Panc1 (cell line): ENCODE data around the gene TAOK3. TPM values are rescaled to one million over a fixed set of nuclear protein-coding genes. Genes with fewer than 3 reads are reported as not detected.

Experiments used
- ATAC-seq: fragments of 200-7000 bp; cut with Tn5 transposase; 2 replicates; pipeline ENCODE4 v1.9.1; 2020; ENCODE audit warnings: mild to moderate bottlenecking, moderate library complexity
- BruUV-seq: library from RNA; stranded (reverse); fragments of 400-500 nt; replicated peaks from 2 replicates; lab custom pipeline; 2021; lab: Mats Ljungman, UMichigan
- CTCF ChIA-PET: fragments of 300-600 bp; sonication (Branson Sonifier 250); formaldehyde crosslinking; loops from one replicate; lab custom pipeline; 2022; ENCODE audit warnings: antibody characterized with exemption; lab: Charles Lee
- POLR2A ChIA-PET: fragments of 300-600 bp; sonication (Branson Sonifier 250); formaldehyde crosslinking; loops from one replicate; lab custom pipeline; 2022; ENCODE audit warnings: antibody characterized with exemption; lab: Charles Lee
- DNase-seq: peaks from one replicate; pipeline ENCODE4 v3.0.0-alpha.2; 2010; ENCODE audit warnings: low read depth, low spot score
- H3K27ac ChIP-seq: 2 replicates; pipeline ENCODE4 v1.5.1; 2011; ENCODE audit warnings: mild to moderate bottlenecking, low read length, inconsistent platforms
- H3K27me3 ChIP-seq: fragments of 200-500 bp; sonication (Bioruptor generic); 2 replicates; pipeline ENCODE4 v1.6.0; 2014; ENCODE audit warnings: low read length, inconsistent platforms; ENCODE audit not compliant: control insufficient read depth, insufficient read depth
- H3K36me3 ChIP-seq: fragments of 200-500 bp; sonication (Bioruptor generic); 2 replicates; pipeline ENCODE4 v1.5.1; 2014; ENCODE audit warnings: inconsistent platforms, mild to moderate bottlenecking, low read length, moderate library complexity; ENCODE audit not compliant: control insufficient read depth, insufficient read depth
- H3K4me1 ChIP-seq: 2 replicates; pipeline ENCODE4 v1.5.1; 2011; ENCODE audit warnings: inconsistent platforms, mild to moderate bottlenecking, low read length, moderate library complexity; ENCODE audit not compliant: control insufficient read depth, insufficient read depth
- H3K4me3 ChIP-seq, 2 experiments: 2 replicates each; pipeline ENCODE4 v1.5.1; 2011 to 2012; ENCODE audit warnings: low read depth in 2 of 2, low read length in 2 of 2, mild to moderate bottlenecking in 2 of 2, inconsistent platforms in 1 of 2, moderate library complexity in 1 of 2
- H3K9me3 ChIP-seq: fragments of 200-500 bp; sonication (Bioruptor generic); 2 replicates; pipeline ENCODE4 v1.5.1; 2014; ENCODE audit warnings: low read depth, mild to moderate bottlenecking, inconsistent platforms, low read length, moderate library complexity; ENCODE audit not compliant: control insufficient read depth, insufficient read depth
- CTCF ChIP-seq: fragments of 450-650 bp; IDR thresholded peaks from 2 replicates; pipeline ENCODE4 v1.5.1; 2017; ENCODE audit warnings: mild to moderate bottlenecking
- POLR2AphosphoS5 ChIP-seq: IDR thresholded peaks from 2 replicates; pipeline ENCODE4 v1.6.1; 2012; ENCODE audit warnings: mild to moderate bottlenecking, low read depth, low read length, moderate library complexity
- REST ChIP-seq, 2 experiments: IDR thresholded peaks; 2 replicates each; pipeline ENCODE4 v1.6.1; 2011 to 2012; ENCODE audit warnings: low read depth in 2 of 2, control low read depth in 1 of 2, low read length in 1 of 2, mild to moderate bottlenecking in 1 of 2, moderate library complexity in 1 of 2; ENCODE audit not compliant: insufficient read depth in 1 of 2
- SIN3A ChIP-seq: IDR thresholded peaks from 2 replicates; pipeline ENCODE4 v1.6.1; 2012; ENCODE audit warnings: low read depth, mild to moderate bottlenecking, low read length, moderate library complexity, borderline replicate concordance; ENCODE audit not compliant: insufficient read depth
- TCF7L2 ChIP-seq: IDR thresholded peaks from 2 replicates; pipeline ENCODE4 v1.6.1; 2011; ENCODE audit warnings: mild to moderate bottlenecking, low read depth, low read length, inconsistent platforms
- in situ Hi-C: cut with HindIII; loops from 2 replicates; pipeline ENCODE4 v1.10.0; 2016; ENCODE audit warnings: low sequenced_read_pairs, low pct_unique_long_range_greater_than_20kb
- intact Hi-C: fragments of 100-400 bp; cut with micrococcal nuclease; formaldehyde crosslinking; loops from one replicate; pipeline ENCODE4 v1.10.0; 2022; ENCODE audit not compliant: unreplicated experiment
- total RNA-seq: library from RNA; stranded (reverse); gene quantifications from one replicate; pipeline ENCODE4 v1.2.1, GENCODE V29; 2021; ENCODE audit not compliant: unreplicated experiment

TAOK3 gene
- total RNA-seq, 1 experiment from 2014 or later: 30.5 TPM

DNA sequence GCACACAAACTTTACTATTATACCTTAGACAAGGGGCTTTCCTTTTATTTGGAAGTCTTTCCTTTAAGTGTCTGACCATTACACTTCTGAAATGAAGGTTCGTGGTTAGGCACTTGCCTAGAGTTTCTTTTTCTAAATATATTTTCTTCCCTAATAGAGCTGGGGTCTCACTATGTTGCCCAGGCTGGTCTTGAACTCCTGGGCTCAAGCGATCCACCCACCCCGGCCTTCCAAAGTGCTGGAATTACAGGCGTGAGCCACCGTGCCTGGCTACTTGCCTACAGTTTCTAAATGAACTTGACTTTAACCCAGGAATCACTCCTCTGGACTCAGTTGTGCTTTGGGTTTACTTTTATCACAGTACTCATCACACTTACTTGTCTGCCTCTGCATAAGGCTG lies 179.2 kb downstream of the TAOK3 start:
- no peak for TF ChIP-seq REST (IDR thresholded peaks at IDR 0.05; ENCODE audit: insufficient read depth in 1 of 2, low read depth in 2 of 2, low read length in 1 of 2)
- TF ChIP-seq SIN3A: no peak
- no peak for TF ChIP-seq TCF7L2
- no peak for TF ChIP-seq POLR2AphosphoS5
- TF ChIP-seq CTCF: no peak
- H3K27ac ChIP-seq: no peak overlapping the region
- no peaks in the 10 kb centered on the region; the same call in 1 of the 2 replicates for H3K36me3 ChIP-seq
- ATAC-seq (no peak), DNase-seq (no peak)
- in situ Hi-C loops (no loop called here), intact Hi-C loops (no loop called here)
- ChIA-PET POLR2A (no interaction called here), CTCF (no interaction called here)
- no TSS peak for BruUV-seq
- no peaks in the 10 kb centered on the region for H3K4me1 ChIP-seq
- no peak overlapping the region for H3K4me3 ChIP-seq
- no peaks in the 10 kb centered on the region for H3K9me3 ChIP-seq
- H3K27me3 ChIP-seq: no peaks in the 10 kb centered on the region

- no peak for ATAC-seq
Measured at GRCh38 chr12:118190266-118190665, 182.4 kb downstream of the TAOK3 start.

More at GRCh38 chr12:118190266-118190665, 182.4 kb downstream of the TAOK3 start:
- BruUV-seq: no TSS peak
- no peaks in the 10 kb centered on the region for H3K27me3 ChIP-seq
- H3K4me3 ChIP-seq: no peak overlapping the region
- in situ Hi-C loops: no loop called here
- H3K36me3 ChIP-seq: no peaks in the 10 kb centered on the region
- no peak for DNase-seq
- H3K4me1 ChIP-seq: no peaks in the 10 kb centered on the region
- CTCF ChIA-PET: no interaction called here
- TF ChIP-seq POLR2AphosphoS5: no peak
- no peak for TF ChIP-seq TCF7L2
- TF ChIP-seq CTCF: no peak
- TF ChIP-seq SIN3A: no peak
- no peak for TF ChIP-seq REST (IDR thresholded peaks at IDR 0.05; ENCODE audit: insufficient read depth in 1 of 2, low read depth in 2 of 2, low read length in 1 of 2)
- no peaks in the 10 kb centered on the region for H3K9me3 ChIP-seq
- no peak overlapping the region for H3K27ac ChIP-seq
- intact Hi-C loops: no loop called here
- POLR2A ChIA-PET: no interaction called here
